Endodermal cell (in vitro differentiated cells): ENCODE data around the gene MRPL22. TPM values are rescaled to one million over a fixed set of nuclear protein-coding genes. Genes with fewer than 3 reads are reported as not detected.

Experiments
- DNase-seq: peaks from one replicate; pipeline ENCODE4 v3.0.0-alpha.2; 2017
- H3K27ac ChIP-seq: 2 replicates; pipeline ENCODE4 v1.5.1; 2013; ENCODE audit warnings: mild to moderate bottlenecking, low read depth, low read length, moderate library complexity
- H3K27me3 ChIP-seq: 2 replicates; pipeline ENCODE4 v1.6.1; 2013; ENCODE audit warnings: mild to moderate bottlenecking, low read length, moderate library complexity; ENCODE audit not compliant: insufficient read depth, control insufficient read depth, poor library complexity, severe bottlenecking
- H3K36me3 ChIP-seq: 2 replicates; pipeline ENCODE4 v1.7.0; 2013; ENCODE audit warnings: mild to moderate bottlenecking, low read length, moderate library complexity; ENCODE audit not compliant: control insufficient read depth, insufficient read depth
- H3K4me1 ChIP-seq: one replicate; pipeline ENCODE4 v1.7.0; 2013; ENCODE audit warnings: low read length; ENCODE audit not compliant: control insufficient read depth, insufficient read depth
- H3K4me3 ChIP-seq: 2 replicates; pipeline ENCODE4 v1.5.1; 2013; ENCODE audit warnings: mild to moderate bottlenecking, low read length, moderate library complexity
- H3K9ac ChIP-seq: 2 replicates; pipeline ENCODE4 v1.6.1; 2013; ENCODE audit warnings: mild to moderate bottlenecking, low read length, moderate library complexity; ENCODE audit not compliant: poor library complexity, severe bottlenecking; ENCODE audit errors: extremely low read depth
- H3K9me3 ChIP-seq: 2 replicates; pipeline ENCODE4 v1.6.1; 2013; ENCODE audit warnings: mild to moderate bottlenecking, low read length, moderate library complexity; ENCODE audit not compliant: control insufficient read depth
- H3K27ac Mint-ChIP-seq: 2 replicates; pipeline ENCODE4 v1.8.0; 2020; ENCODE audit warnings: mixed read lengths
- H3K27me3 Mint-ChIP-seq: 2 replicates; pipeline ENCODE4 v1.8.0; 2021; ENCODE audit warnings: mild to moderate bottlenecking, mixed read lengths; ENCODE audit not compliant: insufficient read depth
- H3K36me3 Mint-ChIP-seq: 2 replicates; pipeline ENCODE4 v1.8.0; 2020; ENCODE audit warnings: low read depth, mixed read lengths
- H3K4me1 Mint-ChIP-seq: 2 replicates; pipeline ENCODE4 v1.8.0; 2020; ENCODE audit warnings: mixed read lengths
- H3K4me3 Mint-ChIP-seq: 2 replicates; pipeline ENCODE4 v1.8.0; 2020; ENCODE audit warnings: mild to moderate bottlenecking, moderate library complexity, mixed read lengths
- H3K9me3 Mint-ChIP-seq: 2 replicates; pipeline ENCODE4 v1.8.0; 2020; ENCODE audit warnings: mild to moderate bottlenecking, mixed read lengths
- CTCF ChIP-seq: fragments of 200-600 bp; sonication (generic); conservative IDR thresholded peaks from 2 replicates; pipeline ENCODE4 v1.5.0; 2021; ENCODE audit warnings: antibody characterized with exemption, mild to moderate bottlenecking
- WGBS, 2 experiments: methylation state at CpG; one replicate each; pipeline versions ENCODE4 v1.1.5 to v1.1.7; 2013; ENCODE audit warnings: missing lambda C conversion rate in 2 of 2, mixed read lengths in 1 of 2; ENCODE audit not compliant: insufficient coverage in 1 of 2, insufficient read length in 1 of 2; 5-methylcytosine and 5-hydroxymethylcytosine counted together
- total RNA-seq, 2 donors: library from RNA; stranded (reverse); fragmentation: NEBNext Ultra II Directional in 1 of 2; extraction: Animal tissue kit (Norgen Biotek cat#: 25700) in 1 of 2; gene quantifications; 2 replicates in 1 of 2; 3 replicates in 1 of 2; pipeline ENCODE4 v1.2.1, GENCODE V29; 2021

MRPL22 gene
- total RNA-seq, 2 donors from 2014 or later: 84.3 to 96.6 TPM

DNA sequence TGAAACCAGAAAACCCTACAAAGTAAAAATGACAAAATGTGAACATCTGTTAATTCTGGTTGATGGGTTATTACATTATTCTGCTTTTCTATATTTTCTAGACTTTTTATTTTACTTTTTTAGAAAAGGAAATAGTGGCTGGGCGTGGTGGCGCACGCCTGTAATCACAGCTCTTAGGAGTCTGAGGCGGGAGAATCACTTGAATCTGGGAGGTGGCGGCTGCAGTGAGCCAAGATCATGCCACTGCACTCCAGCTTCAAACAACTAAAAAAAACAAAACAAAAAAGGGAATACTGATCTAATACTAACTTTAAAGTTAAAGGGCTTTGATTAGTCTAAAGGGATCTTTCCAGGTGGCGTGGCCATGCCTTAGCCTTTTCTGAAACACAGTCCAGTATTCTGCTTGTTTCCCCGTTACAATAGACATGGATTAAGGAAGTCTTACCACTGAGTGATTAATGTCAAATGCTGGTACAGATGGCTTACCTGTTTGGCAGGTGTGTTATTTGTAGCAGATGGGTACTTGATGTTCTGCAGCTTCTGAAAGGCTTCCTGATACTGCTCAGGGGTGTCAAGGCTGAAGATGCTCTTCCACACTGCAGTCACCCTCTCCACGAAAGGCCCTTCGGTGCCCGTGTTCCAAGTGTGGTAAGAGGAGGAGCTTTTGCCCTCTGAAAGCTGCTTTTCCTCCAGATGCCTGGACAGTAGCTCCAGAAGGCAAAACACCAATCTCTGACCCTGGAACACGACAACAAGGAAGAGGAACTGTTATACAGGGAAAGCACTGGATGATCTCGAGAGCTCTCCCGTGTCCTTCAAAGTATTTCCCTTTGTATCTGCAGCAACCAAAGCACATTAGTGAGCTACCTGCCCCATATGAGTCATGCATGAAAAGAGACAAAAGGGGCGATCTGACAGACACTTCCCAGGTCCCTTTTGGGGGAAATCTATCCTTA lies 45.0 kb upstream of the MRPL22 start:
- DNase-seq: no peak
- no peaks in the 10 kb centered on the region for H3K27me3 Mint-ChIP-seq
- Histone ChIP-seq H3K9me3 (no peaks in the 10 kb centered on the region), H3K4me3 (no peak overlapping the region), H3K9ac (no peak overlapping the region), H3K4me1 (no peaks in the 10 kb centered on the region), H3K27ac (no peak overlapping the region), H3K36me3 (peaks cover 94% of the 10 kb centered on the region), H3K27me3 (no peaks in the 10 kb centered on the region)
- H3K36me3 Mint-ChIP-seq: peaks cover 81% of the 10 kb centered on the region
- WGBS, 2 experiments: 83 to 89% methylated on average over 12 to 14 of the region's 14 CpGs
- H3K4me3 Mint-ChIP-seq: no peak overlapping the region
- peaks cover 17% of the 10 kb centered on the region for H3K4me1 Mint-ChIP-seq
- peak overlapping the region; percentile 81 for H3K27ac Mint-ChIP-seq
- no peaks in the 10 kb centered on the region for H3K9me3 Mint-ChIP-seq
- TF ChIP-seq CTCF: no peak

GRCh38 chr5:154896562-154897165 lies 44.2 kb upstream of the MRPL22 start:
- Histone ChIP-seq H3K27ac (no peak overlapping the region), H3K4me1 (no peaks in the 10 kb centered on the region), H3K27me3 (no peaks in the 10 kb centered on the region), H3K36me3 (peaks cover 94% of the 10 kb centered on the region), H3K9ac (no peak overlapping the region), H3K9me3 (no peaks in the 10 kb centered on the region), H3K4me3 (no peak overlapping the region)
- no peak for TF ChIP-seq CTCF
- H3K27ac Mint-ChIP-seq: peak overlapping the region; percentile 55
- H3K36me3 Mint-ChIP-seq: peaks cover 80% of the 10 kb centered on the region
- H3K9me3 Mint-ChIP-seq: no peaks in the 10 kb centered on the region
- no peak overlapping the region for H3K4me3 Mint-ChIP-seq
- no peaks in the 10 kb centered on the region for H3K27me3 Mint-ChIP-seq
- H3K4me1 Mint-ChIP-seq: peaks cover 17% of the 10 kb centered on the region
- DNase-seq: no peak

DNA sequence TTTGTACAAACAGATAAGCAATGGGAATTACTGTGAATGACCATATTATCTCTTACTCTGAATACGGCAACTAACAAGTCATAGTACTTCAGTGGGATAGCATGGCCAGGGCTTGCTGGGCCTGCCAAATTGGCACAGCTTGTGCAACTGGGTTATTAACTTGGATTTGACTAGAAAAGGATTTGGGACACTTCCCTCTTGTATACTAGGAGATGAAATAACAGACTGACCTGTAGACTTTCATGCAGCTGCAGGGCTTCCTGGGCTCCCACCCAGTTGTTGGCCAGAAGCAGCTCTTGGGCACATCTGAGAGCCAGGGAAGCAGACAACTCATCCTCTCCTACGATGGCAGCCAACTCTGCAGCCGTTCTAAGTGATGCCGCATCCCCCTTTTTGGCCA lies 42.7 kb upstream of the MRPL22 start:
- TF ChIP-seq CTCF: no peak
- Mint-ChIP-seq H3K9me3 (no peaks in the 10 kb centered on the region), H3K36me3 (peaks cover 79% of the 10 kb centered on the region), H3K27me3 (no peaks in the 10 kb centered on the region), H3K4me1 (peaks cover 17% of the 10 kb centered on the region), H3K27ac (no peak overlapping the region), H3K4me3 (no peak overlapping the region)
- H3K27me3 ChIP-seq: no peaks in the 10 kb centered on the region
- H3K4me3 ChIP-seq: no peak overlapping the region
- H3K4me1 ChIP-seq: no peaks in the 10 kb centered on the region
- H3K36me3 ChIP-seq: peaks cover 94% of the 10 kb centered on the region
- no peaks in the 10 kb centered on the region for H3K9me3 ChIP-seq
- whole genome bisulfite sequencing, 2 experiments: 94 to 100% methylated on average over 1 to 4 of the region's 4 CpGs
- DNase-seq: no peak
- H3K27ac ChIP-seq: no peak overlapping the region
- no peak overlapping the region for H3K9ac ChIP-seq
